Heart left ventricle (tissue), 16 donors: ENCODE data around the gene MEAK7. TPM values are rescaled to one million over a fixed set of nuclear protein-coding genes. Genes with fewer than 3 reads are reported as not detected.

Experiments
- ATAC-seq, 4 donors: fragments of 200-7000 bp; cut with Tn5 transposase; one replicate each; pipeline ENCODE4 v1.9.1; 2020 to 2022; ENCODE audit warnings: moderate library complexity in 4 of 4, mild to moderate bottlenecking in 3 of 4, moderate number of reproducible peaks in 1 of 4
- DNase-seq, 5 donors: peaks; one replicate each; pipeline ENCODE4 v3.0.0-alpha.2; 2020
- H3K27ac ChIP-seq, 12 donors: fragments of 200-600 bp; sonication (generic) in 4 of 12; one replicate each; pipeline versions ENCODE4 v1.5.0 to v1.8.0; 2016 to 2022; ENCODE audit warnings: mild to moderate bottlenecking in 2 of 12
- H3K27me3 ChIP-seq, 9 donors: fragments of 200-600 bp; sonication (generic) in 2 of 9; one replicate each; pipeline versions ENCODE4 v1.5.1 to v1.8.0; 2016 to 2022; ENCODE audit warnings: mild to moderate bottlenecking in 3 of 9
- H3K36me3 ChIP-seq, 9 donors: fragments of 200-600 bp; sonication (generic) in 2 of 9; one replicate each; pipeline versions ENCODE4 v1.5.0 to v1.8.0; 2018 to 2022; ENCODE audit warnings: mild to moderate bottlenecking in 2 of 9
- H3K4me1 ChIP-seq, 12 donors: fragments of 200-600 bp; sonication (generic) in 4 of 12; one replicate each; pipeline versions ENCODE4 v1.5.0 to v1.8.0; 2016 to 2022; ENCODE audit warnings: mild to moderate bottlenecking in 3 of 12
- H3K4me3 ChIP-seq, 12 donors: fragments of 200-600 bp; sonication (generic) in 4 of 12; one replicate each; pipeline versions ENCODE4 v1.5.0 to v1.8.0; 2017 to 2022; ENCODE audit warnings: mild to moderate bottlenecking in 9 of 12, moderate library complexity in 4 of 12
- H3K9me3 ChIP-seq, 12 donors: fragments of 200-600 bp; sonication (generic) in 4 of 12; one replicate each; pipeline versions ENCODE4 v1.5.0 to v1.8.0; 2016 to 2022; ENCODE audit warnings: mild to moderate bottlenecking in 1 of 12
- CTCF ChIP-seq, 12 donors: fragments of 200-600 bp; sonication (generic) in 4 of 12; IDR thresholded peaks; one replicate each; pipeline versions ENCODE4 v1.5.0 to v1.8.0; 2018 to 2022; ENCODE audit warnings: antibody characterized with exemption in 12 of 12, mild to moderate bottlenecking in 5 of 12
- POLR2A ChIP-seq, 2 donors: fragments of 450-650 bp; IDR thresholded peaks; one replicate each; pipeline ENCODE4 v1.6.1; 2017; ENCODE audit warnings: antibody characterized with exemption in 2 of 2, mild to moderate bottlenecking in 2 of 2, moderate library complexity in 2 of 2
- WGBS, 4 donors: extraction: QIAGEN DNeasy Blood & Tissue Kit in 2 of 4; methylation state at CpG; one replicate each; pipeline versions ENCODE4 v1.1.5 to v1.1.7; 2013 to 2018; 5-methylcytosine and 5-hydroxymethylcytosine counted together
- intact Hi-C, 10 donors: fragments of 100-400 bp; cut with DNase I; formaldehyde crosslinking; loops; one replicate each; pipeline versions ENCODE4 v1.11.1 to v1.14.2; 2022
- polyA plus RNA-seq, 2 donors: library from polyadenylated mRNA; stranded (reverse); fragments of 200-250 nt; gene quantifications; one replicate each; pipeline ENCODE4 v1.2.3, GENCODE V29; 2013
- total RNA-seq, 9 donors: library from RNA; depleted of rRNA in 2 of 9; stranded (reverse); fragments of >200 nt in 2 of 9; fragmentation: NEBNext Ultra II Directional in 3 of 9; extraction: Animal tissue kit (Norgen Biotek cat#: 25700) in 3 of 9; gene quantifications; one replicate each; pipeline versions ENCODE4 v1.1.0 to v1.2.4, GENCODE V29; 2016 to 2023
- donor health status: ischemic (EF 13 %, LVEDD 7.1; RV severe dilation, severe dysfunction).
- donor health status: healthy with polysubstance abuse.
- donor health status: DM: no; HTN: yes; CAD: no.
- donor health status: DM: no; HTN: no; CAD: no.
- donor health status: ischemic (EF 25% LVEDD 6.9; RV normal size, moderate dysfunction).
- donor health status: ischemic (EF 25% LVEDD 5.7; RV mildly dilated, moderate dysfunction).
- donor health status: healthy.
- donor health status: DM: yes; HTN: yes; CAD: no.
- donor health status: ischemic (EF 35%, LVEDD 5.7; RV mildly dilated, moderate dysfunction).
- donor health status: nonischemic (EF 11% LVEDD 7.7; RV severe dilation, severe dysfunction).
- donor health status: DM: yes; HTN: yes; CAD: no.
- donor health status: PGD.
- donor health status: ischemic (EF 29% LVEDD 5.4; RV normal size, mild dysfunction).
- donor health status: nonischemic (EF 23%, LVEDD 6.1; RV moderate dilation, normal function).

The MEAK7 gene
- total and polyA plus RNA-seq, 11 donors: 2.2 to 13.2 (median 5.1) TPM

- DNase-seq (no peak), ATAC-seq (peak in 2 of 4 donors; percentile 21 to 23)
- no peak for TF ChIP-seq POLR2A (IDR thresholded peaks at IDR 0.05)
- TF ChIP-seq CTCF (IDR thresholded peaks at IDR 0.05): no peak
- WGBS, 4 donors: 63 to 68% (median 66%) methylated on average over 10 to 11 of the region's 11 CpGs
- H3K4me3 ChIP-seq: no peak overlapping the region
- no peaks in the 10 kb centered on the region for H3K27me3 ChIP-seq
- intact Hi-C loops: loop anchor here in 1 of 10 donors (5.0 kb wide), 1 partner anchor 64 kb away; no protein-coding TSS in a partner anchor
- H3K27ac ChIP-seq: peak overlapping the region; percentile 46 to 84 (median 62)
- no peaks in the 10 kb centered on the region for H3K36me3 ChIP-seq
- peaks cover 0 to 10% (median 0%) of the 10 kb centered on the region in 12 donors for H3K9me3 ChIP-seq
- peaks cover 7 to 35% (median 24%) of the 10 kb centered on the region in 12 donors for H3K4me1 ChIP-seq
Observed at GRCh38 chr16:84532855-84533486, 28.5 kb upstream of the MEAK7 start.

- DNase-seq: peak; percentile 52 to 76 (median 71)
- Histone ChIP-seq H3K4me3 (no peak overlapping the region), H3K9me3 (peaks cover 0 to 10% (median 0%) of the 10 kb centered on the region in 12 donors), H3K4me1 (peaks cover 12 to 42% (median 30%) of the 10 kb centered on the region in 12 donors), H3K27ac (peak overlapping the region; percentile 46 to 84 (median 62)), H3K36me3 (no peaks in the 10 kb centered on the region), H3K27me3 (no peaks in the 10 kb centered on the region)
- WGBS, 4 donors: 24 to 37% (median 28%) methylated on average over 10 of the region's 10 CpGs
- intact Hi-C loops: loop anchor here in 1 of 10 donors (5.0 kb wide), 1 partner anchor 65 kb away; no protein-coding TSS in a partner anchor
- ATAC-seq: peak; percentile 63 to 93 (median 91)
- TF ChIP-seq POLR2A (IDR thresholded peaks at IDR 0.05): no peak
- TF ChIP-seq CTCF (IDR thresholded peaks at IDR 0.05): no peak
Observed at GRCh38 chr16:84532291-84532724, 27.8 kb upstream of the MEAK7 start.

- TF ChIP-seq POLR2A (IDR thresholded peaks at IDR 0.05) (no peak), CTCF (IDR thresholded peaks at IDR 0.05) (no peak)
- peaks cover 12 to 48% (median 35%) of the 10 kb centered on the region in 12 donors for H3K4me1 ChIP-seq
- DNase-seq (no peak), ATAC-seq (no peak)
- no peak overlapping the region for H3K4me3 ChIP-seq
- H3K36me3 ChIP-seq: no peaks in the 10 kb centered on the region
- H3K27me3 ChIP-seq: no peaks in the 10 kb centered on the region
- H3K27ac ChIP-seq: peak overlapping the region in 9 of 12 donors; percentile 29 to 84 (median 63)
- WGBS, 4 donors: 69 to 85% (median 77%) methylated on average over 9 of the region's 9 CpGs
- intact Hi-C loops: loop anchor here in 1 of 10 donors (5.0 kb wide), 1 partner anchor 66 kb away; no protein-coding TSS in a partner anchor
- H3K9me3 ChIP-seq: peaks cover 0 to 10% (median 0%) of the 10 kb centered on the region in 12 donors
Observed at GRCh38 chr16:84531671-84532111, 27.2 kb upstream of the MEAK7 start.

- no peaks in the 10 kb centered on the region for H3K27me3 ChIP-seq
- WGBS, 4 donors: 76 to 98% (median 92%) methylated on average over 5 of the region's 5 CpGs
- peaks cover 12 to 54% (median 37%) of the 10 kb centered on the region in 12 donors for H3K4me1 ChIP-seq
- H3K27ac ChIP-seq: no peak overlapping the region
- intact Hi-C loops: loop anchor here in 1 of 10 donors (5.0 kb wide), 1 partner anchor 67 kb away; no protein-coding TSS in a partner anchor
- TF ChIP-seq CTCF (IDR thresholded peaks at IDR 0.05): no peak
- no peak for TF ChIP-seq POLR2A (IDR thresholded peaks at IDR 0.05)
- H3K36me3 ChIP-seq: no peaks in the 10 kb centered on the region
- H3K9me3 ChIP-seq: peaks cover 0 to 10% (median 0%) of the 10 kb centered on the region in 12 donors
- ATAC-seq (no peak), DNase-seq (no peak)
- no peak overlapping the region for H3K4me3 ChIP-seq
Observed at GRCh38 chr16:84530590-84530989, 26.1 kb upstream of the MEAK7 start.
